Neural cell (in vitro differentiated cells): ENCODE results near the gene HRH1.
"Not testable (repeated sequence)": the region's sequence is repeated elsewhere in the genome, so short reads cannot be mapped to it uniquely, and the experiment has no call there.

Source experiments
- MXI1 ChIP-seq: fragments of 450-650 bp; conservative IDR thresholded peaks from 2 replicates; pipeline ENCODE4 v1.6.1; 2014; ENCODE audit warnings: antibody characterized with exemption, mild to moderate bottlenecking; ENCODE audit not compliant: poor library complexity, severe bottlenecking
- POLR2AphosphoS5 ChIP-seq: IDR thresholded peaks from 2 replicates; pipeline ENCODE4 v1.6.1; 2012
- TF ChIP-seq, protein P1 (sequence below): fragments of 450-650 bp; IDR thresholded peaks from 2 replicates; pipeline ENCODE4 v1.5.1; 2014; ENCODE audit warnings: antibody characterized with exemption, mild to moderate bottlenecking, moderate library complexity; ENCODE audit not compliant: poor library complexity, severe bottlenecking

DNA sequence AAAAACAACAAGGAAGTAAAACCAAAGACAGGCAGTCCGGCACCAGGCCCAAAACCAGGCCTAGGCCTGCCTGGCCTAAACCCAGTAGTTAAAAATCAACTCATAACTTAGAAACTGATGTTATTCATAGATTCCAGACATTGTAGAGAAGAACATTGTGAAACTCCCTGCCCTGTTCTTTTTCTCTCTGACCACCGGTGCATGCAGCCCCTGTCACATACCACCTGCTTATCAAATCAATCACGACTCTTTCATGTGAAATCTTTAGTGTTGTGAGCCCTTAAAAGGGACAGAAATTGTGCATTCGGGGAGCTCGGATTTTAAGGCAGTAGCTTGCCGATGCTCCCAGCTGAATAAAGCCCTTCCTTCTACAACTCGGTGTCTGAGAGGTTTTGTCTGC lies 22.4 kb upstream of the HRH1 start:
- not testable (repeated sequence) for TF ChIP-seq MXI1, POLR2AphosphoS5
- TF ChIP-seq, protein P1, sequence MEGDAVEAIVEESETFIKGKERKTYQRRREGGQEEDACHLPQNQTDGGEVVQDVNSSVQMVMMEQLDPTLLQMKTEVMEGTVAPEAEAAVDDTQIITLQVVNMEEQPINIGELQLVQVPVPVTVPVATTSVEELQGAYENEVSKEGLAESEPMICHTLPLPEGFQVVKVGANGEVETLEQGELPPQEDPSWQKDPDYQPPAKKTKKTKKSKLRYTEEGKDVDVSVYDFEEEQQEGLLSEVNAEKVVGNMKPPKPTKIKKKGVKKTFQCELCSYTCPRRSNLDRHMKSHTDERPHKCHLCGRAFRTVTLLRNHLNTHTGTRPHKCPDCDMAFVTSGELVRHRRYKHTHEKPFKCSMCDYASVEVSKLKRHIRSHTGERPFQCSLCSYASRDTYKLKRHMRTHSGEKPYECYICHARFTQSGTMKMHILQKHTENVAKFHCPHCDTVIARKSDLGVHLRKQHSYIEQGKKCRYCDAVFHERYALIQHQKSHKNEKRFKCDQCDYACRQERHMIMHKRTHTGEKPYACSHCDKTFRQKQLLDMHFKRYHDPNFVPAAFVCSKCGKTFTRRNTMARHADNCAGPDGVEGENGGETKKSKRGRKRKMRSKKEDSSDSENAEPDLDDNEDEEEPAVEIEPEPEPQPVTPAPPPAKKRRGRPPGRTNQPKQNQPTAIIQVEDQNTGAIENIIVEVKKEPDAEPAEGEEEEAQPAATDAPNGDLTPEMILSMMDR = not testable (repeated sequence)
